HG02870 (cell line): ENCODE measurements around the gene CARD19.
A peak's percentile ranks its signal among the peaks of the same experiment; 100 is the strongest.
"Not testable (repeated sequence)": the region's sequence is repeated elsewhere in the genome, so short reads cannot be mapped to it uniquely, and the experiment has no call there.

Experiments
- ATAC-seq: cut with Tn5 transposase; IDR thresholded peaks from one replicate; pipeline ENCODE4 v1.9.1; 2021; ENCODE audit warnings: mild to moderate bottlenecking, moderate library complexity; ENCODE audit not compliant: unreplicated experiment

The CARD19 gene

DNA sequence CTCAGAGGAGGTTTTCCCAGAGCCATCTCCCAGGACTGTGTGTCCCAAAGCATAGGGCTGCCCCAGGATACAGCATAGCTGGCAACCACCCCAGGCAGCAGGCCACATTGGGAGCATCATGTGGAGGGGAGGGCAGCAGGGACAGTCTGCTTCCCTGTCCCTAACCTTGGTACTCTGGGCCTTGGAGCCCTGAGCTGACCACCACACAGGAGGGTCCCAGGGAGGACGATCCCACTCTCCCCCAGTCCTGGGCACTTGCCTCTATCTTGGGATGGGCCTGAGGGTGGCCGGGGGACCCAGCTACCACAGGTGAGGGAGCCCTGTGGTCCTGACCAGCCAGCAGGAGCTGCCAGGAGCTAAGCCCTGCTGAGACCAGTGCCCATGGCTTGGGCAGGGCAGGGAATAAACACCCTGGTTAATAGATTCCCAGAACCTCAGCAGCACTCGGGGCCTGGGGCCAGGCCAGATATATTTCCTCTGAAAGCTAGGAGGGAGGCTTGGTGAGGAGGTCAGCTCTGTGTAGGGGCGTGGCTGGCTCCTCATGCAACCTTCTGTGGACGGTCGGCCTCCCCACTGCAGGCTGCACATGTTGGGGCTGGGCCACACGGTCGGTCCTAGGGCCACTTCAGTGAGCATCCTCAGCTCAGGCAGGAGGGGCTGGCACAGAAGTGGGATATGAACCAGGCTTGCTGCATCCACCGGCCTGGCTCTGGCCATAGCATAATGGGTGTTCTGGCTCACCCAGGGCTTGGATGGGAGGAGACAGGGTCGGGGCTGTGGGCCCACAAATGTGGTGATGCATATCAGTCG, 33.9 kb downstream of the CARD19 start:
- ATAC-seq: no peak

- ATAC-seq: no peak
Measured at GRCh38 chr9:93130861-93131481, 35.0 kb downstream of the CARD19 start.

GRCh38 chr9:93131599-93132286, 35.7 kb downstream of the CARD19 start:
- ATAC-seq: no peak

GRCh38 chr9:93132287-93132927, 36.4 kb downstream of the CARD19 start:
- ATAC-seq: no peak

- no peak for ATAC-seq
Measured at GRCh38 chr9:93132946-93133680, 37.1 kb downstream of the CARD19 start.

DNA sequence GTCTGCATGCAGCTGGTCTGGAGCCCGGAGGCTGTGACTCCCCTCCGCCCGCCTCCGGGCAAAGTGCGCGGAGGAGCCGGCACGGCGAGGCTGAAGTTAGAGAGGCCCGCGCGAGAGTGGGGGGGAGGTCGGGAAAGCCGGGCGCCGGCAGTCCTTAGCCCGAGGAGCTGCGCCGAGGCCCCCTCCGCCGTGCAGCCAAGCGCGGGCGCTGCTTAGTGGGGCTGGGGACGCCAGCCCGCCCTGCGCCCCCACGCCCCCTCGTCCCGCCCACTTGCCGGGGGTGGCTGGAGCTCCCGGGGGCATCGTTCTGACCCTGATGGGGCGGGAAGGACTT, 37.6 kb downstream of the CARD19 start:
- peak; percentile 33 for ATAC-seq

GRCh38 chr9:93134015-93134739, 38.2 kb downstream of the CARD19 start, which contains the start of gene NINJ1:
TSS of gene NINJ1 (minus strand) at chr9:93134251. CDS start at chr9:93134217, 34 bp downstream.
- peak; percentile 73 for ATAC-seq

DNA sequence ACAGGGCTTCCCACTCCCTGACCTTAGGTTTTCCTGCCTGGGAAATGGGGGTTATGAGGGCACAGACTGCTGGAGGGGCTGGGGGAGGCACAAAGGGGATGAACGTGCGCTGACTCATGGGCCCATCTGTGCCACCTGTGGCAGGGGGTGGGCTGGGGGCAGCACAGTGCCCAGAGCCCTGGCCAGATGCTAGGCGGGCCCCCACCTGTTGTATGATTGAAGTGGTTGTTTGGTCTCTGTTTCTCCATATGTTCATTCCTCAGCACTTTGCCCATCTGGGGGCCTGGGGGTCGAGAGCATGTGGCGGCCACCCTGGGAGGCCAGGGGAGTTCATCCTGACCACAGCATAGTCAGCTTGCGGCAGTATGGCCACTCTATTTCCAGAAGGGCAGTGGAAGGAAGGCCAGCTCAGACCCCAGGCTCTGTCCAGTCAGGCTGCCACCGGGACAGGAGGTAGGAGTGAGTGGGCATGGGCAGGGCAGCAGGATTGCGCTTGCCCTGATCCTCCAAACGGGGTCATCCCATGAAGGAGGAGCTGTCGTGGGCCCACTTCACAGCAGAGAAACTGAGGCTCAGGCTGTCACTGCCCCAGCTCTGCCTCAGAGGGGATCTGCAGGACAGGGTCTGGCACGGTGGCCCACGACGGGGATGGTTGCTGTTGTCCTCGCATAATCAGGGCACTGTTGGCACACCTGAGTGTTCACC, 38.9 kb downstream of the CARD19 start:
- ATAC-seq: no peak

DNA sequence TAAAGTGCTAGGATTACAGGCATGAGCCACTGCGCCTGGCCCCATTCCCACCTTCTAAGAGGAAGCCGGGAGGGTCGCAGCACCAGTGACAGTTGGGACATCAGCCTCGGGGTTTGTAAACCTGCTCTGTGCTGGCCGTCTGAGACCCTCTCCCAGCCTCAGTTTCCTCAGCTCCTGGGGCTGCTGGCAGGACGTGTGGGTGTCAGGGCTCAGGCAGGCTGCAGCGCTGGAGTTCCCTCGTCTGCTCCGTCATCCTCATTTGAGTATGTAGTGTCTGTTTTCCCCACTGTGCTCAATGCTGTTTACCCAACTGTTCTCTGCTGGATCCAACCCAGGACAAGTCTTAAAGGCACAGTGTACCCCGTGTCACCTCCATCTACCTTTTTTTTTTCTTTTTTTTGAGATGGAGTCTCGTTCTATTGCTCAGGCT, 40.0 kb downstream of the CARD19 start:
- no peak for ATAC-seq

DNA sequence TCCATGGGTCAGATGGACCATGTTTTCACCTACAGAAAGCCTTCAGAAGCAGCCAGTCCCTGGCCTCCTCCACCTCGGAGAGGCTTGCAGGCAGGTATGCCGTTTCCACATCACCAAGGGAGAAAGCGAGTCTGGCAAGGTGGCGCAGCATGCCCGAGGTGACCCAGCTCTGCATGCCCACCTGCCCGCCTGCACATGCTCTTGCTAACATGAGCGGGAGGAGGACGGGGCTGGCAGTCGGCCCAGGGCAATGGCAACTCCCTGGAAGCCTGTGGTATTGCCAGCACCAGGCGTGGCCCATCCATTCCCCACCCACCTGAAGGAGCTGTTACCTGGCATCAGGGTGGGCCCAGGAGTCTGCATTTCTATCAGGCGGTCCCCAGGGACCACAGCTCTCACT, 41.3 kb downstream of the CARD19 start:
- ATAC-seq: no peak

DNA sequence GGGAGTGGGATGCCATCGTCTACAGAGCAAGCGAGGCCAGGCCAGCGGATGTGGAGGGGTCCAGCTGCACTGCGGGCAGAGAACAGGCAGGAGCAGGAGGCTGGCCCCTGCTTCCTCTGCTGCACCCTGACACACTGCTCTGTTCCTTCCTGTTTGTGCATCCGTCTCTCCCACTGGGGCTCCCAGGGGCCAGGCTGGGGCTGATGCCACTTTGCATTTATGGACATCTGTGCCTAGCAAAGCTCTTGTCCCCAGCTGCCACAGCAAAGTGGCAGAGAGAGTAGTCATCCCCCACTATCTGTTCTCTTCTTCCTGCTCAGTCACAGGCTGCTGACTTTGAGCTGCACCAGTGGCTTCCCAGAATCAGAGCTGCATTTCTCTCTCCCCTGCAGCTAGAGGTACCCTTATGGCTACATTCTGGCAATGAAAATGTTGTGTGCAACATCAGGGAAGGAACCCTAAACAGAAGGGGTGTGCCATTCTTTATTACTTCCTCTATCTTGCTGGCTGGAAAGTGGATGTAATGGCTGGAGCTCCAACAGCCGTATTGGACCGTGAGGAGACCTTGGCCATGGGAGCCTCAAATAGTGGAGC, 42.3 kb downstream of the CARD19 start:
- ATAC-seq: no peak

- no peak for ATAC-seq
Measured at GRCh38 chr9:93139365-93140182, 43.6 kb downstream of the CARD19 start.

GRCh38 chr9:93141771-93142483, 45.9 kb downstream of the CARD19 start:
- no peak for ATAC-seq

- ATAC-seq: no peak
Measured at GRCh38 chr9:93143830-93144530, 48.0 kb downstream of the CARD19 start.

DNA sequence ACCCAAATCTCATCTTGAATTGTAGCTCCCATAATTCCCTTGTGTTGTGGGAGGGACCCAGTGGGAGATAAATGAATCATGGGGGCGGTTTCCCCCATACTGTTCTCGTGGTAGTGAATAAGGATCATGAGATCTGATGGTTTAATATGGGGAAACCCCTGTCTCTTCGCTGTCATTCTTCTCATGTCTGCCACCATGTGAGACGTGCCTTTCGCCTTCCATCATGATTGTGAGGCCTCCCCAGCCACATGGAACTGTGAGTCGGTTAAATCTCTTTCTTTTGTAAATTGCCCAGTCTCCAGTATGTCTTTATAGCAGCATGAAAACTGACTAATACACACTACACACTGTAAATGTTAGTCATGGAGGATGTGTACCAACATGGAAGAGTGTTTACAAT, 50.7 kb downstream of the CARD19 start:
- ATAC-seq: not testable (repeated sequence)

- ATAC-seq: no peak
Measured at GRCh38 chr9:93147632-93148031, 51.6 kb downstream of the CARD19 start.

DNA sequence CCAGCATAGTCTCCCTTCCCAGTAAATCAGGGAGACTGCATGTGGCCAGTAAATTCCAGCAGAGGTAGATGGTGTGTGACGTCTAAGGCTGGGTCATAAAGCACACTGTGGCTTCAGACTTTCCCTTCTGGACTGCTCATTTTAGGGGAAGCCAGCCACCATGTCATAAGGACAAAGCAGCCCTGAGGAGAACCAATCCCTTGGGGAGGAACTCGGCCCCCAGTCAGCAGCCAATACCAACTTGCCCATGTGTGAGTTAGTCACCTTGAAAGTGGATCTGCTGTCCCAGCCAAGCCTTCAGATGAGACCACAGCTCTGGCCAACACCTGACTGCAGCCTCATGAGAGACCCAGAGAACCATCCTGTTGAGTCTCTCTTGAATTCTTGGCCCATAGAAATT, 52.7 kb downstream of the CARD19 start:
- ATAC-seq: no peak
